ENCODE results near the gene SLC44A5. TPM values are rescaled to one million over a fixed set of nuclear protein-coding genes. Genes with fewer than 3 reads are reported as not detected.

The SLC44A5 gene
- total RNA-seq, 3 donors from 2014 or later: 0.16 to 3.6 (median 3.5) TPM

GRCh38 chr1:75165264-75165663 is 445.6 kb downstream of the SLC44A5 start:
- H3K9me3 ChIP-seq: no peaks in the 10 kb centered on the region
- TF ChIP-seq CTCF (IDR thresholded peaks at IDR 0.05) (no peak), POLR2AphosphoS5 (IDR thresholded peaks at IDR 0.05) (no peak)
- DNase-seq (ENCODE audit: low spot score in 2 of 2): no peak
- no peak overlapping the region for H3K27ac ChIP-seq
- no peaks in the 10 kb centered on the region for H3K27me3 ChIP-seq
- no peak overlapping the region for H3K4me3 ChIP-seq
- no peaks in the 10 kb centered on the region for H3K36me3 ChIP-seq
- H3K4me1 ChIP-seq: no peaks in the 10 kb centered on the region
- intact Hi-C loops (cut with DNase I; ENCODE audit: low total_unique reads): no loop called here

GRCh38 chr1:75159154-75159553 is 451.8 kb downstream of the SLC44A5 start:
- Histone ChIP-seq H3K36me3 (no peaks in the 10 kb centered on the region), H3K9me3 (no peaks in the 10 kb centered on the region), H3K4me3 (no peak overlapping the region), H3K27ac (no peak overlapping the region), H3K27me3 (no peaks in the 10 kb centered on the region), H3K4me1 (no peaks in the 10 kb centered on the region)
- intact Hi-C loops (cut with DNase I; ENCODE audit: low total_unique reads): no loop called here
- DNase-seq (ENCODE audit: low spot score in 2 of 2): no peak
- no peak for TF ChIP-seq CTCF (IDR thresholded peaks at IDR 0.05)
- TF ChIP-seq POLR2AphosphoS5 (IDR thresholded peaks at IDR 0.05): no peak
- no peak for TF ChIP-seq POLR2A (IDR thresholded peaks at IDR 0.05)

Other genes starting within 250 kb of the SLC44A5 start
- 10 to 100 TPM; 46.7 to 62.9 (median 50.5) TPM for gene ACADM, start 113.6 kb upstream of the SLC44A5 start, total RNA-seq
- 10 to 100 TPM; 64.8 to 81.1 (median 80.3) TPM for gene RABGGTB, start 175.1 kb upstream of the SLC44A5 start, total RNA-seq
- gene MSH4, start 185.8 kb upstream of the SLC44A5 start, total RNA-seq: under 1 TPM; 0.32 to 0.88 (median 0.66) TPM

Data from breast epithelium (tissue), 4 donors.